Rectal smooth muscle tissue (tissue), 1 donor: ENCODE results near the gene KCTD7.
"Not testable (repeated sequence)": the region's sequence is repeated elsewhere in the genome, so short reads cannot be mapped to it uniquely, and the experiment has no call there.

Experiments
- H3K27ac ChIP-seq: one replicate; pipeline ENCODE4 v1.7.0; 2013; ENCODE audit warnings: low read depth, low read length, inconsistent platforms
- H3K27me3 ChIP-seq: one replicate; pipeline ENCODE4 v1.7.0; 2013; ENCODE audit warnings: low read length; ENCODE audit not compliant: control insufficient read depth, insufficient read depth
- H3K36me3 ChIP-seq: one replicate; pipeline ENCODE4 v1.7.0; 2013; ENCODE audit warnings: low read length; ENCODE audit not compliant: control insufficient read depth, insufficient read depth
- H3K4me1 ChIP-seq: one replicate; pipeline ENCODE4 v1.7.0; 2013; ENCODE audit warnings: low read length; ENCODE audit not compliant: control insufficient read depth, insufficient read depth
- H3K4me3 ChIP-seq: one replicate; pipeline ENCODE4 v1.7.0; 2013; ENCODE audit warnings: low read length
- H3K9ac ChIP-seq: one replicate; pipeline ENCODE4 v1.7.0; 2013; ENCODE audit warnings: low read length

KCTD7 gene

DNA sequence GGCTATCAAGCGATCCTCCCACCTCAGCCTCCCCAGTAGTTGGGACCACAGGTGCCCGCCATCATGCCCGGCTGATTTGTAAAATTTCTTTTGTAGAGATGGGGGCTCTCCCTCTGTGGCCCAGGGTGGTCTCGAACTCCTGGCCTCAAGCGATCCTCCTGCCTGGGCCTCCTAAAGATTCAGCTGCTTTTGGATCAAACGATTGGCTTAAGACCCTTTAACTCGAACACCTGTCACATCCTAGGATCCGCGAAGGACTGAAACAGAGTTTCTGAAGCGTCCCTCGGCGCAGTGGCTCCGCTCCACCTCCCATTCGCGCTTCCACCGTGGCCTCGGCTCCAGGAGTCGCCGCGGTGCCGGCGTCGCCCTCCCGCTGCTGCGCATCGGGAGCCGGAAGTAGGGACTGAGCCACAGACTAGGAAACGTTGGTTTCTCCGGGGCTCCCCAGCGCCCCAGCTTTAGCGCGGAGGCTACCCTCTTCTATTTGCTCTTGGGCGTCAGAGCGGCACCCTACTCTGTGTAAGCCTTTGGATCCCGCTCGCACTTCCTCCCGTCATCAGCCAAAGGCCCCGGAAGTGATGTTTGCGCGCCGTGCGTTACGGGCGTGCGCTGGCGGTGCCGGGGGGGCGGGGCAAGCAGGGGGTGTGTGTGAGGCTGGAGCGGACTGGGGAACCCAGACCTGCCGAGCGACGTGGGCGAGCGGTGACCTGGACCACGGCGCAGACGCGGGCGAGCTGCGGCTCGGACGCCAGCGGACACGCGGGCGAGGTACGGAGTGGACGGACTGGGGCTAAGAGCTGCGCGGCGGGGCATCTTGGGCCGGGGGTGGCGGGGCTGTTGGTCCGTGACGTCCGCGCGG is 53.0 kb downstream of the KCTD7 start:
- Histone ChIP-seq H3K36me3 (no peaks in the 10 kb centered on the region), H3K27me3 (no peaks in the 10 kb centered on the region), H3K4me3 (peak overlapping the region; percentile 95), H3K4me1 (no peaks in the 10 kb centered on the region), H3K27ac (peak overlapping the region; percentile 92), H3K9ac (peak overlapping the region; percentile 68)

DNA sequence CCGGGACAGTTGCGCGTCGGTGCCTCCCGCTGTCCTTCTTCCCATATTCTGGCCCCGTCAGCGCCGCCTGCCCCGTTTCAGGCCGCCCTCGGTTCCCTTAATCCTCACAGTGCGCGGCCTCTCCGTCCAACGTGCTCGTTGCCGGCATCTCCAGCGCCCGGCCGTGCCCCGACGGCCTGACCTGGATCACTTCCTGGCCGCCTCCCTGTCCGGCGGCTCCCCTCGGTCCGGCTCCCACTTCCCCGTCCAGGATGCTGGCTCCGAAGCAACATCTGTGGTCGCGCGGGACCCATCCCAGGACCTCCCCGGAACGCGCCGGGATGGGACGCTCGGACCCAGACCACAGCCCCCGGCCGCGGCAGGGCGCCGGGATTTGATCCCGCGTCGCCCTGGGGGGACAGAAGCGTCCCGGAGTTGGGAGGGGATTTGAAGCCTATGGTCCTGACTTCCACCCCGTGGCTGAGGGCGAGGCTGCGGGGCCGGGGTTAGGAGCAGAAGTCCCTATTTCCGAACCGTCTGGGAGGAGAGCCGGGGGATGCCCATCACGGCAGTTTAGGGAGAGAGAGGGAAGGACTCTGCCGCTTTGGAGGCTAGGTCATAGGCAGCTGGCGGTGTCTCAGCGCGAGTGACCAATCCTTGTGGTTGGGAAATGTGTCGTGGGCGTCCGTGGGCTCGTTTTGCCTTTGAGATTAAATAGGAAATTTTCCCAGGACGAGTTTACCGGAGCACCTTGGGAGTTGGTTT is 53.8 kb downstream of the KCTD7 start:
- H3K27me3 ChIP-seq: no peaks in the 10 kb centered on the region
- H3K9ac ChIP-seq: peak overlapping the region; percentile 68

DNA sequence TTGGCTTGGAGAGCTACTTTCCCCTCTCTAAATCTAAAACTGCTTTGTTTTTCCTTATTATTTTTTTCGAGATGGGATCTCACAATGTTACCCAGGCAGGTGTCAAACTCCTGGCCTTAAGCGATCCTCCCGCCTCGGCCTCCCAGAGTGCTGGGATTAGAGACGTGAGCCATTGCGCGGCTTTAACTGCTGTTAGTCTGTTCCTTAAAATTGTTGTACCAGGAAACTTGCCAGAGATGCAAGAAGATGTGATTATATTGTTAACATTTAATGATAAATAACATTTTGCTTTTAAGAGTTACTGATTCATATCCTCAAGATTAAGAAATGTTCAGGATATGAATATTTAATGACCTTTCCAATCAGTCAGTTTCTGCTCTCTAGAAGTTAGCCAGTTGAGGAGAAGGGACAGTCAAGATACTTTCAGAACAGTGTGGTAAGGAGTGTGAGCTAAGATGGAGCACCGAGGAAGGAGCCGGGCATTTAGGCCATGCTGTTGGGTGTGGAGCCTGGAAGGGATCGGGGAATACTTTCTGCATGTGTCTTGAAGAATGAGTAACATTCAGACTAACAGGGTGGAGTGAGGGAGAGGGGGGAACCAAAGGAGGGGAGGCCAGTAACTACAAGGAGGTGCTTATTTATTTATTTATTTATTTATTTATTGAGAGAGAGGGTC is 54.6 kb downstream of the KCTD7 start:
- peak overlapping the region; percentile 95 for H3K4me3 ChIP-seq
- H3K27me3 ChIP-seq, H3K27ac ChIP-seq, H3K36me3 ChIP-seq, H3K9ac ChIP-seq, H3K4me1 ChIP-seq: not testable (repeated sequence)

More for the DNA sequence above, 53.8 kb downstream of the KCTD7 start:
- Histone ChIP-seq H3K27ac (peak overlapping the region; percentile 92), H3K4me1 (no peaks in the 10 kb centered on the region), H3K4me3 (peak overlapping the region; percentile 95), H3K36me3 (no peaks in the 10 kb centered on the region)

DNA sequence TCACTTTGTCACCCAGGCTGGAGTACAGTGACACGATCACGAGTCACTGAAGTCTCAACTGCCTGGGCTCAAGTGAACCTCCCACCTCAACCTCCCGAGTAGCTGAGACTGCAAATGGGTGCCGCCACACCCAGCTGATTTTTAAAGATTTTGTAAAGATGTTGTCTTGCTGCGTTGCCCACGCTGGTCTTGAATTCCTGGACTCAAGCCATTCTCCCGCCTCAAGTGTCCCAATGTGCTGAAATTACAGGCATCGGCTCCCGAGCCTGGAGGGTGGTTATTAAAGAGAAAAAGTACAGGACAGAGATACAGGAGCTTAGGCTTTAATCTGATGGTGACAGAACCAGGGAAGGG is 55.1 kb downstream of the KCTD7 start:
- Histone ChIP-seq H3K36me3 (no peaks in the 10 kb centered on the region), H3K9ac (no peak overlapping the region), H3K27me3 (no peaks in the 10 kb centered on the region), H3K4me1 (no peaks in the 10 kb centered on the region), H3K4me3 (no peak overlapping the region), H3K27ac (no peak overlapping the region)

DNA sequence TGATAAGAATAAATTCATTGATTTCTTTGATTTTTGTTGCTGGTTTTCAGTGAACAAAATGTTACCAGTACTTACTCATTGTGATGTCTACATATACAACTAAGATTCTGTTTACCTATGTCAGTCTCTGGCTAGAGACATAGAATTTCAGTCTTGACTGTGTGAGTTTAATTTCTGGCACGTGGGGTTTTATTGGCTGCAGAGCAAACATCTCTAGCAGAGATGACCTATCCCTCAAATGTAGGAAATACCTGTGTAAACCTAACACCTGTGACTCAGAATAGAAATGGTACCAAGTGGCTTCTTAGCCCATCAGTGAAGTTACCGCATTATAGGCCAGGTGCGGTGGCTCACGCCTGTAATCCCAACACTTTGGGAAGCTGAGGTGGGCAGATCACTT is 57.0 kb downstream of the KCTD7 start:
- not testable (repeated sequence) for H3K4me1 ChIP-seq, H3K27me3 ChIP-seq, H3K9ac ChIP-seq, H3K36me3 ChIP-seq, H3K4me3 ChIP-seq, H3K27ac ChIP-seq

DNA sequence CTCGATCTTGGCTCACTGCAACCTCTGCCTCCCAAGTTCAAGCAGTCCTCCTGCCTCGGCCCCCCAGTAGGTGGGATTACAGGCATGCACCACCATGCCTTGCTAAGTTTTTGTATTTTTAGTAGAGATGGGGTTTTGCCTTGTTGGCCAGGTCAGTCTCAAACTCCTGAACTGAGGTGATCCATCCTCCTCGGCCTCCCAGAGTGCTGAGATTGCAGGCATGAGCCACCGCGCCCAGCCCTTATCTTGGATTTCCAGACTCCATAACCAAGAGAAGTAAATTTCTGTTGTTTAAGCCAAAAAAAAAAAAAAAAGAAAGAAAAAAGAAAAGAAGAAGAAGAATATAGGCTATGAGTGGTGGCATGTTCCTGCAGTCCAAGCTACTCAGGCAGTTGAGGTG is 58.5 kb downstream of the KCTD7 start:
- H3K9ac ChIP-seq: no peak overlapping the region
- H3K4me1 ChIP-seq: no peaks in the 10 kb centered on the region
- no peaks in the 10 kb centered on the region for H3K27me3 ChIP-seq
- no peaks in the 10 kb centered on the region for H3K36me3 ChIP-seq
- no peak overlapping the region for H3K27ac ChIP-seq
- H3K4me3 ChIP-seq: no peak overlapping the region

DNA sequence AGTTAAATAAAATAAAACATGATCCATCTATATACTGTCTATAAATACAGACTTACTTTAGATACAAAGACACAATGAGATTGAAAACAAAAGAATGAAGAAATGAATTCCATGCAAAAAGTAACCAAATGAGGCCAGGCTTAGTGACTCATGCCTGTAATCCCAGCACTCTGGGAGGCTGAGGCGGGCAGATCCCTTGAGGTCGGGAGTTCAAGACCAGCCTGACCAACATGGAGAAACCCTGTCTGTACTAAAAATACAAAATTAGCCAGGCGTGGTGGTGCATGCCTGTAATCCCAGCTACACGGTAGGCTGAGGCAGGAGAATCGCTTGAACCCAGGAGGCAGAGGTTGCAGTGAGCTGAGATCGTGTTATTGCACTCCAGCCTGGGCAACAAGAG is 59.0 kb downstream of the KCTD7 start:
- H3K27me3 ChIP-seq, H3K36me3 ChIP-seq, H3K9ac ChIP-seq: not testable (repeated sequence)

DNA sequence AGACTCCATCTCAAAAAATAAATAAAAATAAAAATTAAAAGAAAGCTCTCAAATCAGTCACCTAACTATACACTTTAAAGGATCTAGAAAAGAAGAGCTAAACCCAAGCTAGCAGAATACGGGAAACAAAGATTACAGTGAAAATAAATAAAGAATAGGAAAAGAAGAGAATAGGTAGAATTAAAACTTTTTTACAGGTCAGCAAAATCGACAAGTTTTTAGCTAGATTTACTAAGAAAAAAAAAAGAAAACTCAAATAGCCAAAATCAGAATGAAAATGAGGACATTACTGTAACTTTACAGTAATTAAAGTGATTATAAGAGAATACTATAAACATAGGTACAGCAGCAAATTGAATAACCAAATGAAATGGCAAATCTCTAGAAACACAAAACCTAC is 60.4 kb downstream of the KCTD7 start:
- no peak overlapping the region for H3K4me3 ChIP-seq
- H3K27me3 ChIP-seq: no peaks in the 10 kb centered on the region
- H3K36me3 ChIP-seq: no peaks in the 10 kb centered on the region
- no peaks in the 10 kb centered on the region for H3K4me1 ChIP-seq
- no peak overlapping the region for H3K27ac ChIP-seq
- no peak overlapping the region for H3K9ac ChIP-seq

More for the DNA sequence above, 59.0 kb downstream of the KCTD7 start:
- H3K4me3 ChIP-seq, H3K27ac ChIP-seq, H3K4me1 ChIP-seq: not testable (repeated sequence)

DNA sequence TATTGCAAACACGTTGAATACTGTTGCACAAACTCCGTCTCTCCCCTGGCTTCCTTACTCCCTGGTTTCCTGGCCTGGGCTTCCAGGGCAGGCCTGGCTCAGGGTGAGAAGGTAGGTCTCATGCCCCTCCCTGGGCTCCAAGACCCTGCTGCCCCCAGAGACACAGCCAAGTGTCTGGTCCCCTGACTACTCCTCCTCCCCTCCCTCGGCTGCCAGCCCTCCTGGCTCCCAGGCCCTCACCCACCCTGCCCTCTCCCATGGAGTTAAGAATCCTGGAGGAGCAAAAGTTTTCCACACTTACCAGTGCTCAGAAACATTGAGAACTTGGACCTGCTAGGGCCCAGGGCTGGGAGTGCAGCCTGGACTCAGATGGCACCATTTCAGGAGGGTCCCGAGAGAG is 64.7 kb downstream of the KCTD7 start:
- no peak overlapping the region for H3K27ac ChIP-seq
- H3K4me3 ChIP-seq: no peak overlapping the region
- H3K4me1 ChIP-seq: no peaks in the 10 kb centered on the region
- H3K27me3 ChIP-seq: no peaks in the 10 kb centered on the region
- H3K9ac ChIP-seq: no peak overlapping the region
- H3K36me3 ChIP-seq: no peaks in the 10 kb centered on the region
